K562 (cell line): ENCODE results near the gene RNLS. TPM values are rescaled to one million over a fixed set of nuclear protein-coding genes. Genes with fewer than 3 reads are reported as not detected.
A peak's percentile ranks its signal among the peaks of the same experiment; 100 is the strongest.

ENCODE experiments used
- ATAC-seq: fragments of 200-7000 bp; cut with Tn5 transposase; 3 replicates; pipeline ENCODE4 v1.9.1; 2020; ENCODE audit warnings: moderate library complexity
- BruUV-seq: library from RNA; stranded (reverse); fragments of 400-500 nt; replicated peaks from 2 replicates; lab custom pipeline; 2021; lab: Mats Ljungman, UMichigan
- CTCF ChIA-PET: fragments of 300-600 bp; formaldehyde crosslinking; extraction: SDS; loops from one replicate; lab custom pipeline; 2021; ENCODE audit warnings: low intra/inter-chr PET ratio; lab: Yijun Ruan, JAX
- POLR2A ChIA-PET: fragments of 300-600, 350-650 bp; sonication (Branson Sonifier 250); formaldehyde crosslinking; extraction: SDS; loops from one replicate; lab custom pipeline; 2021; ENCODE audit warnings: antibody characterized with exemption, inconsistent platforms; lab: Yijun Ruan, JAX
- DNase-seq, 4 experiments: peaks; one replicate each; pipeline versions ENCODE4 v3.0.0 to v3.0.0-alpha.2; 2011 to 2018; ENCODE audit warnings: low spot score in 3 of 4, mixed read lengths in 3 of 4; ENCODE audit errors: extremely low read depth in 1 of 4
- FAIRE-seq: peaks from 2 replicates; lab custom pipeline; 2011; peaks lifted over from hg19 to GRCh38; lab: Jason Lieb, UNC
- H2AFZ ChIP-seq: 2 replicates; pipeline ENCODE4 v1.6.0; 2011; ENCODE audit warnings: low read depth, low read length, control low read depth, inconsistent platforms
- H3K27ac ChIP-seq: fragments of 200-600 bp; 3 replicates; pipeline ENCODE4 v1.8.0; 2011; ENCODE audit warnings: low read depth, mild to moderate bottlenecking, control low read depth, inconsistent platforms, low read length, moderate library complexity, mixed read lengths; ENCODE audit errors: extremely low read depth
- H3K27me3 ChIP-seq, 2 experiments: fragments of 300-600 bp in 1 of 2; 2 replicates in 1 of 2; 3 replicates in 1 of 2; pipeline versions ENCODE4 v1.6.0 to v1.8.0; 2011; ENCODE audit warnings: inconsistent platforms in 2 of 2, low read length in 2 of 2, mild to moderate bottlenecking in 1 of 2, mixed read lengths in 1 of 2, moderate library complexity in 1 of 2; ENCODE audit not compliant: control insufficient read depth in 2 of 2, insufficient read depth in 2 of 2
- H3K36me3 ChIP-seq: fragments of 300-600 bp; 3 replicates; pipeline ENCODE4 v1.8.0; 2011; ENCODE audit warnings: mild to moderate bottlenecking, low read length, inconsistent platforms; ENCODE audit not compliant: control insufficient read depth, insufficient read depth
- H3K4me1 ChIP-seq, 2 experiments: fragments of 200-600 bp in 1 of 2; replicated peaks in 1 of 2; 2 replicates in 1 of 2; 3 replicates in 1 of 2; pipeline versions ENCODE4 v1.5.1 to v1.8.0; 2011; ENCODE audit warnings: inconsistent platforms in 2 of 2, low read length in 2 of 2, mild to moderate bottlenecking in 1 of 2, mixed read lengths in 1 of 2, moderate library complexity in 1 of 2; ENCODE audit not compliant: control insufficient read depth in 2 of 2, insufficient read depth in 2 of 2
- H3K4me2 ChIP-seq: 2 replicates; pipeline ENCODE4 v1.6.1; 2011; ENCODE audit warnings: low read length, control low read depth, inconsistent platforms, mixed read lengths; ENCODE audit not compliant: insufficient read depth
- H3K4me3 ChIP-seq: fragments of 200-600 bp; sonication (generic), shearing (Covaris generic); 2 replicates; pipeline ENCODE4 v1.5.1; 2016; ENCODE audit warnings: control low read depth, inconsistent platforms
- H3K79me2 ChIP-seq: fragments of 200-600 bp; 3 replicates; pipeline ENCODE4 v1.8.0; 2011; ENCODE audit warnings: low read length, inconsistent platforms; ENCODE audit not compliant: control insufficient read depth, insufficient read depth
- H3K9ac ChIP-seq, 2 experiments: 2 replicates each; pipeline versions ENCODE4 v1.6.0 to v1.6.1; 2011; ENCODE audit warnings: low read depth in 2 of 2, low read length in 2 of 2, control low read depth in 1 of 2, inconsistent platforms in 1 of 2, mild to moderate bottlenecking in 1 of 2, mixed read lengths in 1 of 2; ENCODE audit not compliant: insufficient read depth in 1 of 2
- H3K9me1 ChIP-seq: one replicate; pipeline ENCODE4 v1.6.0; 2011; ENCODE audit warnings: inconsistent platforms, mild to moderate bottlenecking, low read length, moderate library complexity; ENCODE audit not compliant: control insufficient read depth, insufficient read depth
- H3K9me3 ChIP-seq: replicated peaks from 2 replicates; pipeline ENCODE4 v1.5.1; 2011; ENCODE audit warnings: low read depth, low read length, inconsistent platforms; ENCODE audit not compliant: control insufficient read depth, insufficient read depth
- H4K20me1 ChIP-seq: replicated peaks from 2 replicates; pipeline ENCODE4 v1.6.1; 2011; ENCODE audit warnings: low read length, inconsistent platforms, mixed read lengths; ENCODE audit not compliant: control insufficient read depth, insufficient read depth
- FOXA1 ChIP-seq: fragments of 450-650 bp; IDR thresholded peaks from 2 replicates; pipeline ENCODE4 v1.6.1; 2016; ENCODE audit warnings: mild to moderate bottlenecking, borderline replicate concordance
- NR4A1 ChIP-seq, 2 experiments: fragments of 250-450 bp in 1 of 2; fragments of 450-650 bp in 1 of 2; sonication (Bioruptor Pico) in 1 of 2; IDR thresholded peaks; 2 replicates each; pipeline versions ENCODE4 v1.4.0 to v1.6.1; 2016 to 2020; ENCODE audit warnings: mild to moderate bottlenecking in 2 of 2, missing compliant biosample characterization in 1 of 2, missing genetic modification characterization in 1 of 2, moderate library complexity in 1 of 2
- POLR3A ChIP-seq: IDR thresholded peaks from 2 replicates; pipeline ENCODE4 v1.6.1; 2011; ENCODE audit warnings: borderline replicate concordance, mild to moderate bottlenecking, moderate library complexity; ENCODE audit not compliant: insufficient read length, insufficient read depth; ENCODE audit errors: extremely low read depth
- TAF9B ChIP-seq: fragments of 450-650 bp; IDR thresholded peaks from 2 replicates; pipeline ENCODE4 v1.6.1; 2018; ENCODE audit warnings: mild to moderate bottlenecking; ENCODE audit not compliant: partially characterized antibody
- ZNF3 ChIP-seq: fragments of 250-450 bp; sonication (Bioruptor Pico); IDR thresholded peaks from 2 replicates; pipeline ENCODE4 v1.5.0; 2021; ENCODE audit warnings: mild to moderate bottlenecking, moderate library complexity
- ZNF316 ChIP-seq: fragments of 450-650 bp; IDR thresholded peaks from 2 replicates; pipeline ENCODE4 v1.6.1; 2016
- WGBS: fragments of 100-300 bp; shearing (Covaris generic); methylation state at CpG from one replicate; pipeline ENCODE4 v1.1.6; 2016; ENCODE audit warnings: low coverage, mixed read lengths; ENCODE audit not compliant: insufficient coverage; ENCODE audit errors: missing lambda C conversion rate; 5-methylcytosine and 5-hydroxymethylcytosine counted together
- in situ Hi-C: fragments of 300-500 bp; cut with MboI; formaldehyde crosslinking; loops from 4 replicates; pipeline ENCODE4 v1.15.0; 2018; ENCODE audit warnings: inconsistent platforms, mixed read lengths
- intact Hi-C: fragments of 100-400 bp; cut with micrococcal nuclease; formaldehyde crosslinking; loops from 2 replicates; pipeline ENCODE4 v1.14.2; 2022
- polyA plus RNA-seq, 8 experiments: library from polyadenylated mRNA; depleted of rRNA in 4 of 8; stranded (reverse) in 5 of 8; unstranded in 3 of 8; fragments of >200 nt; fragmentation: Nextera tagmentation in 2 of 8; fragmentation: Illumina TruSeq in 1 of 8; extraction: Ambion mirVana in 2 of 8; extraction: Trizol in 1 of 8; gene quantifications; 2 replicates each; pipeline versions ENCODE4 v1.2.1 to v1.2.3, GENCODE V29; 2011 to 2014; ENCODE audit warnings: inconsistent platforms in 1 of 8, missing spikeins in 1 of 8
- total RNA-seq, 7 experiments: library from RNA; depleted of rRNA in 6 of 7; stranded (reverse); fragments of >200 nt in 6 of 7; fragmentation: Illumina TruSeq in 2 of 7; extraction: Trizol in 2 of 7; gene quantifications; 2 replicates each; pipeline versions ENCODE4 v1.2.1 to v1.2.3, GENCODE V29; 2011 to 2021; ENCODE audit warnings: low replicate concordance in 1 of 7
- TF ChIP-seq, protein P1 (sequence below), 2 experiments: fragments of 450-650 bp in 1 of 2; sonication (generic) in 1 of 2; formaldehyde crosslinking in 1 of 2; IDR thresholded peaks; 2 replicates each; pipeline versions ENCODE4 v1.7.1 to v1.9.0; 2016 to 2022; ENCODE audit warnings: inconsistent platforms in 1 of 2, mild to moderate bottlenecking in 1 of 2, missing genetic modification reagents in 1 of 2

Gene RNLS
- total and polyA plus RNA-seq, 9 of the 15 experiments (the other 6 are each of a cell fraction or from before 2014, with no cell fraction given), result 0.14 to 0.72 (median 0.41) TPM; not detected in 3

DNA sequence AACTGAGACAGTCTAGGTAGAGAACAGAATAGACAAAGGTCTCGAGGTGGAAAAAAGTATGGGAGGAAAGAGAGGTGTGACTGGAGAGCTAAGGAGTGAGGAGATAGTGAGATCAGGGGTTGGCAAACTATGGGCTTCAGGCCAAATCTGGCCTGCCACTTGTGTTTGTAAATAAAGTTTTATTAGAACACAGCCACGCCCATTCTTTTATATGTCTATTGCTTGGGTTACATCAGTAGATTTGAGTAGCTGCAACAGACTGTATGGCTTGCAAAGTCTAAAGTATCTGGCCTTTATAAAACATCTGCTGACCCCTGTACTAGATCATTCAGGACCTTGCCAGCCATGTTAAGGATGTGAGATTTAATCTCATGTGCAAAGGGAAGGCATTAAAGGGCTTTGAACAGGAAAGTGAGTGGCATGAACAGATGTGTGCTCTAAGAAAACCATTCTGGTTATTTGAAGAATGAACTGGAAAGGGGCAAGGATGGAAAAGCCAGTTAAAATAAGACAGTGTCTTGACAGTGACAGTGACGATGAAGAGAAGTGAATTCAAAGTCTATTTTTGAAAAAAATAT, 240.3 kb downstream of the RNLS start:
- Histone ChIP-seq H3K4me3 (no peak overlapping the region), H3K4me2 (no peak overlapping the region), H3K9me1 (no peaks in the 10 kb centered on the region), H3K9me3 (no peaks in the 10 kb centered on the region), H3K36me3 (no peaks in the 10 kb centered on the region), H3K79me2 (no peaks in the 10 kb centered on the region), H2AFZ (no peak overlapping the region), H3K4me1 (no peaks in the 10 kb centered on the region), H3K27me3 (no peaks in the 10 kb centered on the region), H3K9ac (no peak overlapping the region), H4K20me1 (no peaks in the 10 kb centered on the region), H3K27ac (no peak overlapping the region)
- TF ChIP-seq FOXA1, result no peak
- TF ChIP-seq NR4A1 (CRISPR knock-in tag; IDR thresholded peaks at IDR 0.05), result no peak
- TF ChIP-seq NR4A1 (tag; IDR thresholded peaks at IDR 0.05), result no peak
- TF ChIP-seq POLR3A, result no peak
- TF ChIP-seq ZNF316, result no peak
- TF ChIP-seq ZNF3 (CRISPR knock-in tag), result no peak
- TF ChIP-seq TAF9B, result no peak
- TF ChIP-seq, protein P1, sequence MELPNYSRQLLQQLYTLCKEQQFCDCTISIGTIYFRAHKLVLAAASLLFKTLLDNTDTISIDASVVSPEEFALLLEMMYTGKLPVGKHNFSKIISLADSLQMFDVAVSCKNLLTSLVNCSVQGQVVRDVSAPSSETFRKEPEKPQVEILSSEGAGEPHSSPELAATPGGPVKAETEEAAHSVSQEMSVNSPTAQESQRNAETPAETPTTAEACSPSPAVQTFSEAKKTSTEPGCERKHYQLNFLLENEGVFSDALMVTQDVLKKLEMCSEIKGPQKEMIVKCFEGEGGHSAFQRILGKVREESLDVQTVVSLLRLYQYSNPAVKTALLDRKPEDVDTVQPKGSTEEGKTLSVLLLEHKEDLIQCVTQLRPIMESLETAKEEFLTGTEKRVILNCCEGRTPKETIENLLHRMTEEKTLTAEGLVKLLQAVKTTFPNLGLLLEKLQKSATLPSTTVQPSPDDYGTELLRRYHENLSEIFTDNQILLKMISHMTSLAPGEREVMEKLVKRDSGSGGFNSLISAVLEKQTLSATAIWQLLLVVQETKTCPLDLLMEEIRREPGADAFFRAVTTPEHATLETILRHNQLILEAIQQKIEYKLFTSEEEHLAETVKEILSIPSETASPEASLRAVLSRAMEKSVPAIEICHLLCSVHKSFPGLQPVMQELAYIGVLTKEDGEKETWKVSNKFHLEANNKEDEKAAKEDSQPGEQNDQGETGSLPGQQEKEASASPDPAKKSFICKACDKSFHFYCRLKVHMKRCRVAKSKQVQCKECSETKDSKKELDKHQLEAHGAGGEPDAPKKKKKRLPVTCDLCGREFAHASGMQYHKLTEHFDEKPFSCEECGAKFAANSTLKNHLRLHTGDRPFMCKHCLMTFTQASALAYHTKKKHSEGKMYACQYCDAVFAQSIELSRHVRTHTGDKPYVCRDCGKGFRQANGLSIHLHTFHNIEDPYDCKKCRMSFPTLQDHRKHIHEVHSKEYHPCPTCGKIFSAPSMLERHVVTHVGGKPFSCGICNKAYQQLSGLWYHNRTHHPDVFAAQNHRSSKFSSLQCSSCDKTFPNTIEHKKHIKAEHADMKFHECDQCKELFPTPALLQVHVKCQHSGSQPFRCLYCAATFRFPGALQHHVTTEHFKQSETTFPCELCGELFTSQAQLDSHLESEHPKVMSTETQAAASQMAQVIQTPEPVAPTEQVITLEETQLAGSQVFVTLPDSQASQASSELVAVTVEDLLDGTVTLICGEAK (IDR thresholded peaks at IDR 0.05), result peak; percentile 77
- TF ChIP-seq, protein P1 (CRISPR knock-in tag; IDR thresholded peaks at IDR 0.05), result peak; percentile 25; the same call in 1 of the 2 replicates
- in situ Hi-C loops (no loop called here), intact Hi-C loops (no loop called here)
- BruUV-seq, result no TSS peak
- ATAC-seq (no peak), DNase-seq (no peak), FAIRE-seq (no peak)
- ChIA-PET POLR2A (no interaction called here), CTCF (no interaction called here)
- 0% methylated on average over 3 of the region's 3 CpGs for WGBS
